ENCODE results near the gene MYD88. TPM values are rescaled to one million over a fixed set of nuclear protein-coding genes. Genes with fewer than 3 reads are reported as not detected.
A peak's percentile ranks its signal among the peaks of the same experiment; 100 is the strongest.

Gene MYD88
- total and polyA plus RNA-seq, 9 of the 15 experiments (the other 6 are each of a cell fraction or from before 2014, with no cell fraction given) = 3.2 to 47.3 (median 27.6) TPM

DNA sequence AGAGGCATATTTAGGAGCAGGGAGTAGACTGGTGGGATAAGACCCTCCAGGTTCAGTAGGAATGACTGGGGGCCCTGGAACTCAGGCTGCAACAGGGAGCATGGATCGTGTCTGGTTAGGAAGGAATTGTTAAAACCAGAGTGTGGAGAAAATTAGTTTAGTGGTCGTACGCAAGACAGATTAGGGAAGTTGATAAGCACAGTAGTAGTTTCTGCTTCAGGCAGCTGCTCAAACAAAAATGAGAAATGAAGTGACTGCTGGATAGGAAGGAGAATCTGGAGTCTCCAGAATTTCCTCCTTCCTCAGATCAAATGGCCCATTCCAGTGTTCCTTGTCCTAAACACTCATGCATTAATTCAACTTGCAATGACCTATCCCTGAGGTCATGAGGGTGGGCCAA is 11.2 kb downstream of the MYD88 start (continued):
- TF ChIP-seq, protein P1, sequence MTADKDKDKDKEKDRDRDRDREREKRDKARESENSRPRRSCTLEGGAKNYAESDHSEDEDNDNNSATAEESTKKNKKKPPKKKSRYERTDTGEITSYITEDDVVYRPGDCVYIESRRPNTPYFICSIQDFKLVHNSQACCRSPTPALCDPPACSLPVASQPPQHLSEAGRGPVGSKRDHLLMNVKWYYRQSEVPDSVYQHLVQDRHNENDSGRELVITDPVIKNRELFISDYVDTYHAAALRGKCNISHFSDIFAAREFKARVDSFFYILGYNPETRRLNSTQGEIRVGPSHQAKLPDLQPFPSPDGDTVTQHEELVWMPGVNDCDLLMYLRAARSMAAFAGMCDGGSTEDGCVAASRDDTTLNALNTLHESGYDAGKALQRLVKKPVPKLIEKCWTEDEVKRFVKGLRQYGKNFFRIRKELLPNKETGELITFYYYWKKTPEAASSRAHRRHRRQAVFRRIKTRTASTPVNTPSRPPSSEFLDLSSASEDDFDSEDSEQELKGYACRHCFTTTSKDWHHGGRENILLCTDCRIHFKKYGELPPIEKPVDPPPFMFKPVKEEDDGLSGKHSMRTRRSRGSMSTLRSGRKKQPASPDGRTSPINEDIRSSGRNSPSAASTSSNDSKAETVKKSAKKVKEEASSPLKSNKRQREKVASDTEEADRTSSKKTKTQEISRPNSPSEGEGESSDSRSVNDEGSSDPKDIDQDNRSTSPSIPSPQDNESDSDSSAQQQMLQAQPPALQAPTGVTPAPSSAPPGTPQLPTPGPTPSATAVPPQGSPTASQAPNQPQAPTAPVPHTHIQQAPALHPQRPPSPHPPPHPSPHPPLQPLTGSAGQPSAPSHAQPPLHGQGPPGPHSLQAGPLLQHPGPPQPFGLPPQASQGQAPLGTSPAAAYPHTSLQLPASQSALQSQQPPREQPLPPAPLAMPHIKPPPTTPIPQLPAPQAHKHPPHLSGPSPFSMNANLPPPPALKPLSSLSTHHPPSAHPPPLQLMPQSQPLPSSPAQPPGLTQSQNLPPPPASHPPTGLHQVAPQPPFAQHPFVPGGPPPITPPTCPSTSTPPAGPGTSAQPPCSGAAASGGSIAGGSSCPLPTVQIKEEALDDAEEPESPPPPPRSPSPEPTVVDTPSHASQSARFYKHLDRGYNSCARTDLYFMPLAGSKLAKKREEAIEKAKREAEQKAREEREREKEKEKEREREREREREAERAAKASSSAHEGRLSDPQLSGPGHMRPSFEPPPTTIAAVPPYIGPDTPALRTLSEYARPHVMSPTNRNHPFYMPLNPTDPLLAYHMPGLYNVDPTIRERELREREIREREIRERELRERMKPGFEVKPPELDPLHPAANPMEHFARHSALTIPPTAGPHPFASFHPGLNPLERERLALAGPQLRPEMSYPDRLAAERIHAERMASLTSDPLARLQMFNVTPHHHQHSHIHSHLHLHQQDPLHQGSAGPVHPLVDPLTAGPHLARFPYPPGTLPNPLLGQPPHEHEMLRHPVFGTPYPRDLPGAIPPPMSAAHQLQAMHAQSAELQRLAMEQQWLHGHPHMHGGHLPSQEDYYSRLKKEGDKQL (CRISPR knock-in tag; IDR thresholded peaks at IDR 0.05; ENCODE audit: borderline replicate concordance) = no peak
- TF ChIP-seq NCOA1 (IDR thresholded peaks at IDR 0.05; ENCODE audit: low read depth) (no peak), ZNF766 (CRISPR knock-in tag; conservative IDR thresholded peaks at IDR 0.05) (peak; percentile 58; the same call in 1 of the 2 replicates), ZNF280A (IDR thresholded peaks at IDR 0.05; ENCODE audit: low read depth, partially characterized antibody) (no peak), XRCC3 (IDR thresholded peaks at IDR 0.05) (no peak), NR4A1 (CRISPR knock-in tag; IDR thresholded peaks at IDR 0.05) (0 out of 2 replicates have a peak, but pooled peaks have one; percentile 31), NR4A1 (tag; IDR thresholded peaks at IDR 0.05) (no peak), MTA2 (IDR thresholded peaks at IDR 0.05; ENCODE audit: low read depth) (peak; percentile 42; the same call in 1 of the 2 replicates), ZFPM2 (CRISPR knock-in tag; IDR thresholded peaks at IDR 0.05) (no peak), MYBL2 (IDR thresholded peaks at IDR 0.05; ENCODE audit: low read depth) (no peak), MYBL2 (CRISPR knock-in tag; IDR thresholded peaks at IDR 0.05; ENCODE audit: borderline replicate concordance) (no peak), CXXC5 (CRISPR knock-in tag; IDR thresholded peaks at IDR 0.05) (peak; percentile 85), LEF1 (IDR thresholded peaks at IDR 0.05) (peak; percentile 73; the same call in 1 of the 2 replicates), SMARCC2 (IDR thresholded peaks at IDR 0.05; ENCODE audit: low read depth) (peak; percentile 89; the same call in 1 of the 2 replicates)
- TF ChIP-seq, protein P2, sequence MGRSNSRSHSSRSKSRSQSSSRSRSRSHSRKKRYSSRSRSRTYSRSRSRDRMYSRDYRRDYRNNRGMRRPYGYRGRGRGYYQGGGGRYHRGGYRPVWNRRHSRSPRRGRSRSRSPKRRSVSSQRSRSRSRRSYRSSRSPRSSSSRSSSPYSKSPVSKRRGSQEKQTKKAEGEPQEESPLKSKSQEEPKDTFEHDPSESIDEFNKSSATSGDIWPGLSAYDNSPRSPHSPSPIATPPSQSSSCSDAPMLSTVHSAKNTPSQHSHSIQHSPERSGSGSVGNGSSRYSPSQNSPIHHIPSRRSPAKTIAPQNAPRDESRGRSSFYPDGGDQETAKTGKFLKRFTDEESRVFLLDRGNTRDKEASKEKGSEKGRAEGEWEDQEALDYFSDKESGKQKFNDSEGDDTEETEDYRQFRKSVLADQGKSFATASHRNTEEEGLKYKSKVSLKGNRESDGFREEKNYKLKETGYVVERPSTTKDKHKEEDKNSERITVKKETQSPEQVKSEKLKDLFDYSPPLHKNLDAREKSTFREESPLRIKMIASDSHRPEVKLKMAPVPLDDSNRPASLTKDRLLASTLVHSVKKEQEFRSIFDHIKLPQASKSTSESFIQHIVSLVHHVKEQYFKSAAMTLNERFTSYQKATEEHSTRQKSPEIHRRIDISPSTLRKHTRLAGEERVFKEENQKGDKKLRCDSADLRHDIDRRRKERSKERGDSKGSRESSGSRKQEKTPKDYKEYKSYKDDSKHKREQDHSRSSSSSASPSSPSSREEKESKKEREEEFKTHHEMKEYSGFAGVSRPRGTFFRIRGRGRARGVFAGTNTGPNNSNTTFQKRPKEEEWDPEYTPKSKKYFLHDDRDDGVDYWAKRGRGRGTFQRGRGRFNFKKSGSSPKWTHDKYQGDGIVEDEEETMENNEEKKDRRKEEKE (IDR thresholded peaks at IDR 0.05; ENCODE audit: borderline replicate concordance in 1 of 2, control insufficient read depth in 1 of 2, low read depth in 2 of 2, low read length in 1 of 2) = no peak
- TF ChIP-seq, protein P3, sequence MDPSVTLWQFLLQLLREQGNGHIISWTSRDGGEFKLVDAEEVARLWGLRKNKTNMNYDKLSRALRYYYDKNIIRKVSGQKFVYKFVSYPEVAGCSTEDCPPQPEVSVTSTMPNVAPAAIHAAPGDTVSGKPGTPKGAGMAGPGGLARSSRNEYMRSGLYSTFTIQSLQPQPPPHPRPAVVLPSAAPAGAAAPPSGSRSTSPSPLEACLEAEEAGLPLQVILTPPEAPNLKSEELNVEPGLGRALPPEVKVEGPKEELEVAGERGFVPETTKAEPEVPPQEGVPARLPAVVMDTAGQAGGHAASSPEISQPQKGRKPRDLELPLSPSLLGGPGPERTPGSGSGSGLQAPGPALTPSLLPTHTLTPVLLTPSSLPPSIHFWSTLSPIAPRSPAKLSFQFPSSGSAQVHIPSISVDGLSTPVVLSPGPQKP (CRISPR knock-in tag; IDR thresholded peaks at IDR 0.05) = no peak
